ENCODE measurements around the gene DHRSX. TPM values are rescaled to one million over a fixed set of nuclear protein-coding genes. Genes with fewer than 3 reads are reported as not detected.
"Not testable (repeated sequence)": the region's sequence is repeated elsewhere in the genome, so short reads cannot be mapped to it uniquely, and the experiment has no call there.

The DHRSX gene
- total and polyA plus RNA-seq, 2 of the 13 experiments (the other 11 are each of a cell fraction or from before 2014, with no cell fraction given) = 15.5 to 24.3 TPM

- H3K27ac ChIP-seq (ENCODE audit: extremely low read length, insufficient read depth, low read length); H3K4me3 ChIP-seq (replicated peaks in 1 of 3; ENCODE audit: insufficient read depth in 1 of 3, low read depth in 2 of 3, low read length in 3 of 3); CTCF ChIA-PET (ENCODE audit: low intra/inter-chr PET ratio, low total read pairs); POLR2A ChIA-PET; H3K9ac ChIP-seq (ENCODE audit: insufficient read depth, low read depth, low read length); H3K9me3 ChIP-seq (ENCODE audit: low read length); DNase-seq (ENCODE audit: low spot score); FAIRE-seq; H2AFZ ChIP-seq (ENCODE audit: low read length); BruUV-seq (replicated peaks); H4K20me1 ChIP-seq (ENCODE audit: insufficient read depth, low read length); H3K4me2 ChIP-seq (ENCODE audit: low read depth, low read length); H3K4me1 ChIP-seq (ENCODE audit: insufficient read depth, low read length); intact Hi-C loops (cut with micrococcal nuclease; ENCODE audit: unreplicated experiment); H3K27me3 ChIP-seq (ENCODE audit: control insufficient read depth in 1 of 2, insufficient read depth in 2 of 2, low read length in 2 of 2); H3K36me3 ChIP-seq (replicated peaks in 1 of 2; ENCODE audit: control insufficient read depth in 1 of 2, insufficient read depth in 2 of 2, low read length in 2 of 2); ATAC-seq; in situ Hi-C loops (cut with HindIII; ENCODE audit: extremely low pct_ligation_motif_present, low pct_unique_long_range_greater_than_20kb); TF ChIP-seq ZBTB40 (IDR thresholded peaks at IDR 0.05): not testable (repeated sequence)
- TF ChIP-seq CEBPG (CRISPR knock-in tag; IDR thresholded peaks at IDR 0.05) (peak; percentile 48; the same call in 1 of the 2 replicates), ZBTB40 (CRISPR knock-in tag; IDR thresholded peaks at IDR 0.05) (peak; percentile 54), ATF4 (CRISPR knock-in tag; IDR thresholded peaks at IDR 0.05) (0 out of 4 replicates have a peak, but pooled peaks of 1 of the 2 experiments have one; percentile 17), ZNF770 (CRISPR knock-in tag; IDR thresholded peaks at IDR 0.05) (peak; percentile 59; the same call in 1 of the 2 replicates)
- H3K79me2 ChIP-seq (ENCODE audit: insufficient read depth, low read length) = peaks cover 14% of the 10 kb centered on the region
- WGBS (ENCODE audit: low lambda C conversion rate) = 72% methylated on average over 16 of the region's 17 CpGs
Observed at GRCh38 chrX:2460821-2461710, 39.7 kb downstream of the DHRSX start.

Data from HepG2 (cell line).